ENCODE data around the gene WFS1. TPM values are rescaled to one million over a fixed set of nuclear protein-coding genes. Genes with fewer than 3 reads are reported as not detected.

The WFS1 gene
- polyA plus RNA-seq, 1 experiment, result 46.8 TPM

DNA sequence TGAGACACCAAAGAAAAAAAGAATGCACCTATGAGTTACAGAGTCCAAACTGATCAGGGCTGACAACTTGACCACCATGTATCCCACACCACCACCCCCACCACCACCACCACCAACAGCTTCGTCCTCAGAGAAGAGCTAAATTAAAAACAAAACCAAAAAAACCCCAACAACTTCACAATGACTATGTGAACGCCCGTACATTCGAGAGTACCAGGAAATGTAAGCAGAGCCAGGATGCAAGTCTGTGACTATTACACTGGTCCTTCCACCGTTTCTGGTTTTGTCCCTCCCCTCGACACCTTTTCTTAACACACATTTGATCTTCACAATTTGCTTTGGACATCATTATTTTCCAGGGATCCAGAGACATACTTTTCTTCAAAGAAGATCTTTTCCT lies 51.0 kb downstream of the WFS1 start:
- ChIA-PET POLR2A (no interaction called here), CTCF (interaction anchor here (0.8 to 18.6 kb wide), 5 partner anchors 8 to 323 kb away, joined by 3 to 563 read pairs (median 4); no protein-coding TSS in a partner anchor)
- no peak overlapping the region for H3K4me3 ChIP-seq (ENCODE audit: low read depth, low read length)
- DNase-seq (ENCODE audit: low read depth, low spot score), result no peak
- H3K27ac ChIP-seq (ENCODE audit: low read depth, low read length), result no peak overlapping the region
- H3K9me3 ChIP-seq (ENCODE audit: control insufficient read depth, insufficient read depth, low read length), result peaks cover 7% of the 10 kb centered on the region
- TF ChIP-seq CTCF (IDR thresholded peaks at IDR 0.05; ENCODE audit: low read depth, low read length), result no peak
- peaks cover 20% of the 10 kb centered on the region for H3K27me3 ChIP-seq (ENCODE audit: control insufficient read depth, insufficient read depth, low read length)

GRCh38 chr4:6321361-6321760 lies 51.7 kb downstream of the WFS1 start:
- POLR2A ChIA-PET, result no interaction called here
- no peak overlapping the region for H3K27ac ChIP-seq (ENCODE audit: low read depth, low read length)
- no peak for DNase-seq (ENCODE audit: low read depth, low spot score)
- TF ChIP-seq CTCF (IDR thresholded peaks at IDR 0.05; ENCODE audit: low read depth, low read length), result no peak
- H3K4me3 ChIP-seq (ENCODE audit: low read depth, low read length), result no peak overlapping the region
- H3K27me3 ChIP-seq (ENCODE audit: control insufficient read depth, insufficient read depth, low read length), result peaks cover 24% of the 10 kb centered on the region
- H3K9me3 ChIP-seq (ENCODE audit: control insufficient read depth, insufficient read depth, low read length), result peaks cover 10% of the 10 kb centered on the region
- CTCF ChIA-PET, result interaction anchor here (18.6 kb wide), 1 partner anchor 71 kb away, joined by 563 read pairs; no protein-coding TSS in a partner anchor

DNA sequence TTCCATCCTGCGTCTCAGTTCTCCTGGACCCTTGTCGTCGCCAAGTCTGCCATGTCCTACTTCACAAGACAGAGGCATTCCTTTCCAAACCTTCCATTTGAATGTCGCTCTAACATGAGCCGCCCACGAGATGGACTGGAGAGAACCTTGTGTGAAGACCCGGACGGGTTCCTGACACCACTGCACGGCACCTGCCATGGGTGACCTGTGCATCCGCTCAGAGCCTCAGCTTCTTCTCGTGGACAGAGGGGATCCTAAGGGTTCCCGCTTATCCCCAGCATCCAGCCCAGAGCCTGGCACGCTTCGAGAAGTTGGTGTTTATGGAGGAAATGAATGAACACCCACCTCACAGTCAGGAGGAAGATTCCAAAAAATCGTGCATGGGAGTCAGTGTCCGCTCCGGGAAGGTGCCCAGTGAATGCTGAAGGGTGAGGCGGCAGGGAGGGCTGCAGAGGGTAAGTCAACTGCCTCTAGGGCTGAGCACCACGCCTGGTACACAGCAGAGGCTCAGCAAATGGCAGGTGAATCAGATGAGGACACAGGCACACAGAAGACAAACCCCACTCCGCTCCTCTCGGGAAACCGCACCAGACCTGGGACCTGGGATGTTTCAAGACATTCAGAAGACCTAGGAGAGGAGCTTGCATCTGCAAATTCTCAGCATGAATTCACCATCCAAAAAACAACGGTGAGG lies 52.6 kb downstream of the WFS1 start:
- DNase-seq (ENCODE audit: low read depth, low spot score), result no peak
- no peak for TF ChIP-seq CTCF (IDR thresholded peaks at IDR 0.05; ENCODE audit: low read depth, low read length)
- Histone ChIP-seq H3K9me3 (ENCODE audit: control insufficient read depth, insufficient read depth, low read length) (peaks cover 10% of the 10 kb centered on the region), H3K27me3 (ENCODE audit: control insufficient read depth, insufficient read depth, low read length) (peaks cover 24% of the 10 kb centered on the region), H3K4me3 (ENCODE audit: low read depth, low read length) (no peak overlapping the region), H3K27ac (ENCODE audit: low read depth, low read length) (no peak overlapping the region)
- POLR2A ChIA-PET, result no interaction called here
- CTCF ChIA-PET, result interaction anchor here (1.2 to 18.6 kb wide), 3 partner anchors 9 to 72 kb away, joined by 4 to 563 read pairs (median 310); partner anchors contain the start of gene WFS1

GRCh38 chr4:6322761-6323566 lies 53.3 kb downstream of the WFS1 start:
- CTCF ChIA-PET, result interaction anchor here (0.5 to 18.6 kb wide), 4 partner anchors 9 to 73 kb away, joined by 4 to 563 read pairs (median 157); partner anchors contain the start of gene WFS1

More at GRCh38 chr4:6322761-6323566, 53.3 kb downstream of the WFS1 start:
- Histone ChIP-seq H3K9me3 (ENCODE audit: control insufficient read depth, insufficient read depth, low read length) (peaks cover 10% of the 10 kb centered on the region), H3K27me3 (ENCODE audit: control insufficient read depth, insufficient read depth, low read length) (peaks cover 24% of the 10 kb centered on the region), H3K4me3 (ENCODE audit: low read depth, low read length) (no peak overlapping the region), H3K27ac (ENCODE audit: low read depth, low read length) (no peak overlapping the region)
- no peak for TF ChIP-seq CTCF (IDR thresholded peaks at IDR 0.05; ENCODE audit: low read depth, low read length)
- POLR2A ChIA-PET, result no interaction called here
- no peak for DNase-seq (ENCODE audit: low read depth, low spot score)

Data from AG04450 (cell line).